Measurements from ENCODE around the gene ATAD3B.
"Not testable (repeated sequence)": the region's sequence is repeated elsewhere in the genome, so short reads cannot be mapped to it uniquely, and the experiment has no call there.

- TF ChIP-seq CTCF, POLR2AphosphoS5, POLR2A (IDR thresholded peaks at IDR 0.05): not testable (repeated sequence)
These were observed 48.4 kb downstream of the ATAD3B start for GRCh38 chr1:1519805-1520505.

Measured in prostate gland (tissue), 2 donors.